Stimulated activated CD4-positive, alpha-beta T cell treated with anti-CD3 and anti-CD28 coated beads, Interleukin-15, amount 100 ng/mL, for 24 hours (primary cell): ENCODE measurements around the gene CD209.

Experiments used
- DNase-seq: peaks from one replicate; pipeline ENCODE4 v3.0.0-alpha.2; 2020

Gene CD209

GRCh38 chr19:7734220-7735203 lies 12.8 kb downstream of the CD209 start:
- no peak for DNase-seq

GRCh38 chr19:7733376-7733775 lies 14.0 kb downstream of the CD209 start:
- DNase-seq: no peak

DNA sequence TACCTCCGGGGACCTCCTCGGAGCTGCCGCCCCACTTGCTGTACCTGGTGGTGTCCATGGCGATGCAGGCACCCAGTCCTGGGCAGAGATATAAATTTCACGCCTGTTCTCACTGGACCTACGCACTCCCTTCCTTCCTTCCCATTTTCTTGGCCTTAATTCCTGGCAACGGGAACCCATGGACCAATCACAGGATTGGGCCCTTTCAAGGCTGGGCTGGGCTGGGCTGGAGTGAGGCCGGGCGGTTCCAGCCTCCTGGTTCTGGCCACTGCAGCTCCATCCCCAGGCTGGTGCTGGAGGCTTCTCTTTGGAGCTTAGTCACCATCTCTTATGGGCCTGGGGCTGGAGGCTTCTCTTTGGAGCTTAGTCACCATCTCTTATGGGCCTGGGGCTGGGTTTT lies 15.3 kb downstream of the CD209 start, which contains the start of gene CLEC4G:
Gene CLEC4G, minus strand, starts transcription at position 66 of the 400 bp plus-strand sequence. Its CDS starts 8 bp downstream, at position 58.
- no peak for DNase-seq

DNA sequence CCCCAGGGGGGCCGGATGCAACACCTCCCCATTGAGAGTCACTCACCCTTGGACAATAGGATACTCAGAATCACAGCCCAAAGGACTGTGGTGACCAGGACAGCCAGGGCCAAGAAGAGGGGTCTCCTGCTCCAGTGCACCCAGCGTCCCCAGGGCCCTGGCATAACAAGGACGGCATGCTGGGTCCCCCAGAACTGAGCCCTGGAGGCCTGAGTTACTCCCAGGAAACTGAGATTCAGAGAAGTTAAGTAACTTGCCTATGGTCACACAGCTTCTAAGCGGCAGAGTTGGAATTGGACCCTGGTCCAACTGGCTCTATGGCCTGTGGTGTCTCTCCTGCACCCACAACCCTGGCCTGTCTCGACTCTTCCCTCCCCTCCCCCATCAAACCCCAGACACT lies 15.7 kb downstream of the CD209 start:
- DNase-seq: no peak

GRCh38 chr19:7731218-7731595 lies 16.1 kb downstream of the CD209 start:
- no peak for DNase-seq

GRCh38 chr19:7730286-7731217 lies 16.8 kb downstream of the CD209 start:
- DNase-seq: no peak

DNA sequence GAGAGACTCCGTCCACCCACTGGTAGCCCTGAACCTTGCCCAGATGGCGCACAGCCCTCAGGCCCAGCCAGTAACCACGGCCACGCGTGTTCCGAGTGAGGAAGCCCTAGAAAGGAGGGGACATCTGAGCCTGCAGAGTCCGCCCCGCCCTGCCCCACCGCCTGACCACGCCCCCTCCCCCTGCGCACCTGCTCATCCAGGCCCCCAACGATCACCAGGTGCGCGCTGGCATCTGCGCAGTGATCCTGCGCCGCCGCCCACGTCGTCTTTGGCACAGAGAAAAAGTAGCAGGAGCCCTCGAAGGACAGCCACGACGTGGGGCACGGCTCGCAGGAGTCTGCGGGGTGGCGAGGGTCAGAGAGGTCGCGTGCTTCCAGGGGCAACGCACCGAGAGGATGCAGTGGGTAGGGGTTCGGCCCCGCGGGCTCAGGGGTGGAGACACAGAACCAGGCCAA lies 17.5 kb downstream of the CD209 start:
- DNase-seq: no peak

DNA sequence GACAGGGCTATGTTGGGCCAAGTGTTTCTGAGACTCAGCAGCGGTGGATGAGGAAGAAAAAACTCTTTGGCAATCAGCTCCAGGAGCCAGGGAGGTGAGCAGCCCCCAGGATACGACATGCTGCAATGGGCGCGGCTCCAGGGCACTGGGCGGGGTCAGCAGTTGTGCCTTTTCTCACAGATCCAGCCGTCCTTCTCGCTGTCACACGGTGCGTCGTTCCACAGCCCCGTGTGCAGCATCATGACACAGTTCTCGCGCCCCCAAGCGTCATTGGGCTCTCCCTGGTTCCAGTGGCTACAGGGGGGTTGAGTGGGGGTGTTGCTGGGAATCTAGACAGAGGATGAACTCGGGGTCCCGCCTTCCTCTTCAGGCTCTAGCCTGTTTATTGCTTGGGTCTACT lies 18.1 kb downstream of the CD209 start:
- peak; percentile 17 for DNase-seq

DNA sequence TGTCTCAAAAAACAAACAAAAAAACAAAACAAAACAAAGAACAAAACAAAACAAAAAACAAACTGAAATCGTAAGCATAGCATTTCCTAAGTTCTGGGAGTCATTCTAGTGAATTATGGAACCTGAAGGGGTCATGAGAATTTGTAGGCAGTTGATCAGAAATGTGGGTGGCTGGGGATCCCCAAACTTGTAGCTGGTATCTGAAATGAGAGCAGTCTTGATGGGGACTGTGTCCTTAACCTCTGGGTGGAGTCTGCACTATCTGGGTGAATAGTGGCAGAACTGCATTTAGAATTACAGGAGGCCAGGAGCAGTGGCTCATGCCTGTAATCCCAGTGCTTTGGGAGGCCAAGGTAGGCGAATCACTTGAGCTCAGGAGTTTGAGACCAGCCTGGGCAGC lies 21.5 kb downstream of the CD209 start:
- DNase-seq: no peak

GRCh38 chr19:7722231-7722651 lies 25.1 kb downstream of the CD209 start:
- DNase-seq: no peak

DNA sequence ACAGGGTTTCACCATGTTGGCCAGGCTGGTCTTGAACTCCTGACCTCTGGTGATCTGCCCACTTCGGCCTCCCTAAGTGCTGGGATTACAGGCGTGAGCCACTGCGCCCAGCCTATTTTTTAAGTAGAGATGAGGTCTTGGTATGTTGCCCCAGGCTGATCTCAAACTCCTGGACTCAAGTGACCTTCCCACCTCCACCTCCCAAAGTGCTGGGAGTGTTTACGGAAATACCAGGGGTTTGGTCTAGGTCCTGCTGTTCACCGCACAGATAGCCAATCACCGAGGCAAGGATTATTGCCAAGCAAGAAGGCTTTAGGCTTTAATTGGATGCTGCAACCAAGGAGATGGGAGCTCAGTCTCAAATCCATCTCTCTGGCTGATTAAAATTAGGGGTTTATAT lies 27.0 kb downstream of the CD209 start:
- no peak for DNase-seq

GRCh38 chr19:7718668-7719067 lies 28.7 kb downstream of the CD209 start:
- DNase-seq: no peak

GRCh38 chr19:7716762-7717161 lies 30.6 kb downstream of the CD209 start:
- no peak for DNase-seq

DNA sequence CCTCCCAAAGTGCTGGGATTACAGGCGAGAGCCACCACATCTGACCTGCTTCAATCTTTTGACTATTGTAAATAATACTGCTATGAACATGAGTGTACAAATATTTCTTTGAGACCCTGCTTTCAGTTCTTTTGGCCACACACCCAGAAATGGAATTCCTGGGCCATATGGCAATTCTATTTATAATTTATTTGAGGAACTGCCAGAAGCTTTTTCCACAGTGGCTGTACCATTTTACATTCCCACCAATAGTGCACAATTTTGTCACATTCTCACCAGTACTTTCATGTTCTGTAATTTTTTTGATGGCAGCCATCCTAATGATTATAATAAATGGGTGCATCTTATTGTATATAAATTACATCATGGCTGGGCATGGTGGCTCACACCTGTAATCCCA lies 31.7 kb downstream of the CD209 start:
- DNase-seq: no peak

- no peak for DNase-seq
These were observed 36.7 kb downstream of the CD209 start for GRCh38 chr19:7710616-7711015.

GRCh38 chr19:7709932-7710460 lies 37.3 kb downstream of the CD209 start:
- DNase-seq: no peak

- DNase-seq: no peak
These were observed 40.3 kb downstream of the CD209 start for GRCh38 chr19:7706955-7707456.

GRCh38 chr19:7706188-7706954 lies 41.0 kb downstream of the CD209 start:
- no peak for DNase-seq

DNA sequence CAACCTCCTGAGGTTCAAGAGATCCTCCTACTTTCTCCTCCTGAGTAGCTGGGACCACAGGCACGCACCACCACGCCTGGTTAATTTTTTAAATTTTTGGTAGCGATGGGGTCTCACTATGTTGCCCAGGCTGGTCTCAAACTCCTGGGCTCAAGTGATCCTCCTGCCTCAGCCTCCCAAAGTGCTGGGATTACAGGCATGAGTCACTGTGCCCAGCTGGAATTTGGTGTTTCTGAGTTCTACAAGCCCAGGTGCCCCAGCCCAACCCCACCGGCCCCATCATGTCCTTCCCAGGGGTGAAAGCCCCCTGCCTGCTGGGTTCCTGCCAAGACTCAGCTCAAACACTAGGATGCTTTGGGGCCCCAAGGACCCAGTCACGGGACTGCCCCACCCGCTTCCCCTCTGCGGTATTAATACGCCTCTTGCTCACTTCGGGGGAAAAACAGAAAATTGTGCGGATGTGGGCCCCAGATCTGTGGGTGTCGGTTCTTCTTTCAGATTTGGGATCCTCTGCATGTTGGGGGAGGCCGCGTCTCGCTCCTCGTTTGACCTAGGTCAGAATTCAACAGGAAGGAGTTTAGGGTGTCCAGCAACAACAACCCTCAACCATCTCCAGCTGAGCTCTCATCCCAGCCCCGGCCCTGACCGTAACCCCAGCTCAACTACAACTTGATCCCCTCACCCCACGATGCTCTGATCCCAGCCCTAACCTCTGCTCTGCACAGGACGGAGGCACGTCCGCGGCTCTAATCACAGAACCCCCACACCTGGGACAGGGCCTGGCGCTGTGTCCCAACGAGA lies 41.7 kb downstream of the CD209 start:
- DNase-seq: peak; percentile 86

DNA sequence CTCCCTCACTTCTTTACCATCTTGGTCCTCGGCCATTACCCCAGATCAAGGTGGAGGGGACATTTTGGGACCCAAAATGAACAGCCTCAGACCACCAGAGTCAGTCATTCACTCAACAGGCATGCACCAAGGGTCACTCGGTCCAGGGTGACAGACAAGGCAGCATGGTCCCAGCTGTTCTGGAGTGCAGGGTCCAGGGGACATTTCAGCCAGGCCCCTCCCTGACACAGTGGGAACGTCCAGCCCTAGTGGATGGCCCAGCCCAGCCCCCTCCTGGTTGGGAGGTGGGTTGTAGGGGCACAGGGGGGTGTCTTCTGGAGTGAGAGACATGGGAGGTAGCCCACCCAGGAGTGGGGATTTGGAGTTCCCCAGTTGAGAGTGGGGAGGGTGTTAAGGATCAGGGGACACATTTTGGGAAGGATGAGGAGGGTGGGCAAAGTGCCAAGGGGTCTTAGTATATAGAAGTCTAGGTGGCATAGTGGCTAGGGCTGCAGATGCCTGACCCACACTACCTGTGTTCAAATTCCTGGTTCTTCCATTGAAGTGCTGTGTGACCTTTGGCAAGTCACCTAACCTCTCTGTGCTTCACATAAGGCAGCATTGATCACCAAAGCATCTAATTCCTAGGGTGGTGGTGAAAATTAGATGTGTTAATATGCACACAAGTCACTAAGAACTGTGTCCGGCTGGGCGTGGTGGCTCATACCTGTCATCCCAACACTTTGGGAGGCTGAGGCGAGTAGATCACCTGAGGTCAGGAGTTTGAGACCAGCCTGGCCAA lies 42.9 kb downstream of the CD209 start:
- no peak for DNase-seq
